B cell (primary cell): ENCODE measurements around the gene LTA4H. TPM values are rescaled to one million over a fixed set of nuclear protein-coding genes. Genes with fewer than 3 reads are reported as not detected.

Source experiments
- ATAC-seq: fragments of 200-7000 bp; cut with Tn5 transposase; one replicate; pipeline ENCODE4 v1.10.0; 2021; ENCODE audit warnings: low read depth, mild to moderate bottlenecking, moderate number of reproducible peaks, moderate library complexity
- CTCF ChIA-PET: fragments of 350-600 bp; sonication (Branson Sonifier 250); formaldehyde crosslinking; loops from one replicate; lab custom pipeline; 2021; ENCODE audit warnings: antibody characterized with exemption, inconsistent platforms; lab: Charles Lee
- POLR2A ChIA-PET: fragments of 350-600 bp; sonication (Branson Sonifier 250); formaldehyde crosslinking; loops from one replicate; lab custom pipeline; 2021; ENCODE audit warnings: antibody characterized with exemption; lab: Charles Lee
- DNase-seq: peaks from one replicate; pipeline ENCODE4 v3.0.0; 2013
- H2AFZ ChIP-seq: 2 replicates; pipeline ENCODE4 v1.6.1; 2012; ENCODE audit warnings: mild to moderate bottlenecking, low read depth, low read length; ENCODE audit not compliant: insufficient read depth, poor library complexity, severe bottlenecking
- H3K27ac ChIP-seq, 2 donors: 1 replicate in 1 of 2; 2 replicates in 1 of 2; pipeline ENCODE4 v1.5.1; 2012 to 2013; ENCODE audit warnings: low read length in 2 of 2, mild to moderate bottlenecking in 2 of 2, moderate library complexity in 1 of 2
- H3K27me3 ChIP-seq, 4 experiments: fragments of 200-600 bp in 1 of 4; sonication (generic) in 1 of 4; replicated peaks in 1 of 4; 1 replicate in 2 of 4; 2 replicates in 2 of 4; pipeline versions ENCODE4 v1.6.1 to v1.7.0; 2013 to 2016; ENCODE audit warnings: low read length in 3 of 4, mild to moderate bottlenecking in 2 of 4, mixed read lengths in 1 of 4, moderate library complexity in 1 of 4; ENCODE audit not compliant: insufficient read depth in 4 of 4, control insufficient read depth in 3 of 4; ENCODE audit errors: control extremely low read depth in 1 of 4
- H3K36me3 ChIP-seq, 2 experiments: replicated peaks in 1 of 2; 1 replicate in 1 of 2; 2 replicates in 1 of 2; pipeline versions ENCODE4 v1.6.1 to v1.7.1; 2013; ENCODE audit warnings: low read length in 1 of 2; ENCODE audit not compliant: insufficient read depth in 2 of 2, control insufficient read depth in 1 of 2; ENCODE audit errors: control extremely low read depth in 1 of 2, extremely low read depth in 1 of 2
- H3K4me1 ChIP-seq, 2 donors: fragments of 200-600 bp in 1 of 2; sonication (generic) in 1 of 2; 1 replicate in 1 of 2; 2 replicates in 1 of 2; pipeline versions ENCODE4 v1.5.1 to v1.6.1; 2013 to 2017; ENCODE audit warnings: low read length in 2 of 2; ENCODE audit not compliant: control insufficient read depth in 2 of 2, insufficient read depth in 2 of 2
- H3K4me2 ChIP-seq: replicated peaks from 2 replicates; pipeline ENCODE3; 2012; ENCODE audit warnings: mild to moderate bottlenecking, low read depth, low read length; ENCODE audit not compliant: poor library complexity, severe bottlenecking
- H3K4me3 ChIP-seq, 5 experiments: fragments of 200-600 bp in 1 of 5; sonication (generic) in 1 of 5; 1 replicate in 3 of 5; 2 replicates in 2 of 5; pipeline versions ENCODE4 v1.5.1 to v1.7.0; 2011 to 2016; ENCODE audit warnings: low read length in 4 of 5, mild to moderate bottlenecking in 4 of 5, low read depth in 2 of 5, control low read depth in 1 of 5, moderate library complexity in 1 of 5; ENCODE audit not compliant: insufficient read depth in 1 of 5; ENCODE audit errors: control extremely low read depth in 1 of 5, extremely low read depth in 1 of 5
- H3K79me2 ChIP-seq: fragments of 200-600 bp; sonication (generic); one replicate; pipeline ENCODE4 v1.6.0; 2016; ENCODE audit warnings: low read length; ENCODE audit not compliant: control insufficient read depth, insufficient read depth
- H3K9ac ChIP-seq: fragments of 200-600 bp; sonication (generic); 2 replicates; pipeline ENCODE4 v1.6.1; 2017; ENCODE audit warnings: mild to moderate bottlenecking, low read length, moderate library complexity
- H3K9me3 ChIP-seq, 3 donors: one replicate each; pipeline versions ENCODE4 v1.6.1 to v1.7.1; 2013; ENCODE audit warnings: low read length in 2 of 3; ENCODE audit not compliant: control insufficient read depth in 2 of 3, insufficient read depth in 1 of 3; ENCODE audit errors: control extremely low read depth in 1 of 3
- H4K20me1 ChIP-seq: 2 replicates; pipeline ENCODE4 v1.6.0; 2012; ENCODE audit warnings: mild to moderate bottlenecking, low read length; ENCODE audit not compliant: insufficient read depth, control insufficient read depth, poor library complexity, severe bottlenecking
- H3K27ac Mint-ChIP-seq: one replicate; pipeline ENCODE4 v1.8.0; 2021; ENCODE audit warnings: mixed read lengths
- H3K27me3 Mint-ChIP-seq: one replicate; pipeline ENCODE4 v1.8.0; 2021; ENCODE audit warnings: mixed read lengths
- H3K4me1 Mint-ChIP-seq: one replicate; pipeline ENCODE4 v1.8.0; 2021; ENCODE audit warnings: mixed read lengths
- H3K4me3 Mint-ChIP-seq: one replicate; pipeline ENCODE4 v1.8.0; 2021; ENCODE audit warnings: mixed read lengths
- H3K9me3 Mint-ChIP-seq: one replicate; pipeline ENCODE4 v1.8.0; 2022; ENCODE audit warnings: mixed read lengths; ENCODE audit not compliant: insufficient read depth
- EZH2 ChIP-seq: IDR thresholded peaks from 2 replicates; pipeline ENCODE4 v1.6.1; 2012; ENCODE audit warnings: borderline replicate concordance, low read depth, mild to moderate bottlenecking, moderate library complexity, low read length; ENCODE audit not compliant: insufficient read depth, poor library complexity, severe bottlenecking
- WGBS: methylation state at CpG from one replicate; pipeline ENCODE4 v1.1.5; 2013; ENCODE audit warnings: missing lambda C conversion rate; ENCODE audit not compliant: insufficient coverage; 5-methylcytosine and 5-hydroxymethylcytosine counted together
- intact Hi-C: fragments of 100-400 bp; cut with micrococcal nuclease; formaldehyde crosslinking; loops from one replicate; pipeline ENCODE4 v1.10.0; 2022
- polyA plus RNA-seq: library from polyadenylated mRNA; depleted of rRNA; stranded (reverse); fragments of >200 nt; gene quantifications from 2 replicates; pipeline ENCODE4 v1.2.3, GENCODE V29; 2012
- total RNA-seq, 2 donors: library from RNA; stranded (reverse); fragments of 120-200 nt in 1 of 2; gene quantifications; 1 replicate in 1 of 2; 2 replicates in 1 of 2; pipeline versions ENCODE4 v1.2.3 to v1.2.4, GENCODE V29; 2013 to 2022
- TF ChIP-seq, protein P1 (sequence below): fragments of 200-600 bp; IDR thresholded peaks from one replicate; pipeline ENCODE4 v1.8.0; 2022; ENCODE audit warnings: antibody characterized with exemption, mild to moderate bottlenecking

Gene LTA4H
- total and polyA plus RNA-seq, 2 donors (not counting 1 experiment from before 2014, with no cell fraction given), result 153 to 167 TPM

DNA sequence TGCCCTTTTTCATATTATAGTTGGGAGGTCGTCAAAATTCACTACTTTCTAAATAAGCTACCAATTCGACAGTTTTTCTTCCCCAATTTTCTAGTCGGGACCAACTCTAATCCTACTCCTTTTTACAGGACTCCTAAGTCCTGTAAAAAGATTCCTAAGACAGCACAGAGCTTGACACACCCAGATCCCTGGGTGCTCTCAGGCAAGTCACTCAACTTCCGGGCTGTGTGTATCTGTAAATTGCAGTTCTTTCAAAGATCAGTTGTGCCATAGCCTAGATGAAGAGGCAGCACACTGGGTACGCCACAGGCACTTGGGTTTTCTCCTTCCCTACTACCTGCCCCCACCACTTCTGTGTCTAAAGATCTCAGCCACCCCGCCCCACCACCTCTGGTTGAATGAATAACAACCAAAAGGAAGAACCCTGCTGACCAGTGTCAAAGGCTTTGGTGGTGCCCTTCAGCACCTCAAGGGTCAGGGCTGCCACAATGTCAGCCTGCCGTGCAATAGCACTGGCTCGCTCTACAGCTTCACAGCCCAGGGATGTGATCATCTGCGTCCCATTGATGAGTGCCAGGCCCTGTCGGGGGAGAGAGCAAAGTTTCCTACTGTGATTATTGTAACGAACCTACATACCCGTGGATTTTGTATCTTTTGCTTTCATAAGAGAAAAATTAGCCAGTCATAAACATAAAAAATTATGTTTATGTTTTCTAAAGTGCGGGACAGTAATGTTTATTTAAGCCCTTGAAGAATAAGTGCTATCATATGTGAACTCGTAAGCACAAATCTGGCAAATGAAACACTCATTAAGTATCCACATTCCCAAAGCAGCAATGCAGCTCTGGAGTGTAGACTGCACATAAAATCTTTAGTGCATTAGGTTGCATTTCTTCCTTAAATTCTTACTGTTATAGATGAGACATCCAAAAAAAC is 48.5 kb downstream of the LTA4H start:
- no peak for DNase-seq
- no peaks in the 10 kb centered on the region for H3K36me3 ChIP-seq
- H3K4me1 ChIP-seq, result no peaks in the 10 kb centered on the region
- H3K4me3 ChIP-seq, result no peak overlapping the region
- H2AFZ ChIP-seq, result no peak overlapping the region
- ChIA-PET POLR2A (no interaction called here), CTCF (interaction anchor here (0.6 to 0.7 kb wide), 2 partner anchors 12 to 534 kb away, joined by 3 read pairs; no protein-coding TSS in a partner anchor)
- intact Hi-C loops, result no loop called here
- no peaks in the 10 kb centered on the region for H3K79me2 ChIP-seq
- Mint-ChIP-seq H3K4me3 (no peak overlapping the region), H3K27me3 (no peaks in the 10 kb centered on the region), H3K4me1 (no peaks in the 10 kb centered on the region), H3K9me3 (no peaks in the 10 kb centered on the region), H3K27ac (no peak overlapping the region)
- no peak for ATAC-seq
- 92% methylated on average over 7 of the region's 14 CpGs for WGBS
- no peak overlapping the region for H3K4me2 ChIP-seq
- TF ChIP-seq, protein P1, sequence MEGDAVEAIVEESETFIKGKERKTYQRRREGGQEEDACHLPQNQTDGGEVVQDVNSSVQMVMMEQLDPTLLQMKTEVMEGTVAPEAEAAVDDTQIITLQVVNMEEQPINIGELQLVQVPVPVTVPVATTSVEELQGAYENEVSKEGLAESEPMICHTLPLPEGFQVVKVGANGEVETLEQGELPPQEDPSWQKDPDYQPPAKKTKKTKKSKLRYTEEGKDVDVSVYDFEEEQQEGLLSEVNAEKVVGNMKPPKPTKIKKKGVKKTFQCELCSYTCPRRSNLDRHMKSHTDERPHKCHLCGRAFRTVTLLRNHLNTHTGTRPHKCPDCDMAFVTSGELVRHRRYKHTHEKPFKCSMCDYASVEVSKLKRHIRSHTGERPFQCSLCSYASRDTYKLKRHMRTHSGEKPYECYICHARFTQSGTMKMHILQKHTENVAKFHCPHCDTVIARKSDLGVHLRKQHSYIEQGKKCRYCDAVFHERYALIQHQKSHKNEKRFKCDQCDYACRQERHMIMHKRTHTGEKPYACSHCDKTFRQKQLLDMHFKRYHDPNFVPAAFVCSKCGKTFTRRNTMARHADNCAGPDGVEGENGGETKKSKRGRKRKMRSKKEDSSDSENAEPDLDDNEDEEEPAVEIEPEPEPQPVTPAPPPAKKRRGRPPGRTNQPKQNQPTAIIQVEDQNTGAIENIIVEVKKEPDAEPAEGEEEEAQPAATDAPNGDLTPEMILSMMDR, result no peak
- TF ChIP-seq EZH2, result no peak
- no peaks in the 10 kb centered on the region for H3K9me3 ChIP-seq
- H3K9ac ChIP-seq, result no peak overlapping the region
- H3K27ac ChIP-seq, result no peak overlapping the region
- no peaks in the 10 kb centered on the region for H4K20me1 ChIP-seq
- H3K27me3 ChIP-seq, result no peaks in the 10 kb centered on the region

DNA sequence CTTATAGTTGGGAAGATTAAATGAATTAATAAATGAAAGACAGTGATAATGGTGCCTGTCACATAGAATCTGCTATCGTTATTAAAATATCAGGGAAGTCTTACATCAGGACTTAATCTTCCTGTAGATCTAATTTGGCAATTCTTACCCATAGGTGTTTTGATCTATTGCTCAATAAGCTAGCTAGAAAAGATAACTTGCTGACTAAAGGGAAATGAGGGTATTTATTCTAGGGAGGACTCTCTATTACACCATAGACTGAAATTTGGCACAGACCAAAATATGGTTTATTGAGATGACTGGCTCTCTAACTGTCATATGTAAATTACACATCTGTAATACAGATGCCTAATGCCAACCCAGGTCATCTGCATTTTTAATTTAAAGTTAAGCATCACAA is 50.7 kb downstream of the LTA4H start:
- Mint-ChIP-seq H3K4me3 (no peak overlapping the region), H3K27me3 (no peaks in the 10 kb centered on the region), H3K4me1 (no peaks in the 10 kb centered on the region), H3K27ac (no peak overlapping the region), H3K9me3 (no peaks in the 10 kb centered on the region)
- H3K36me3 ChIP-seq, result no peaks in the 10 kb centered on the region
- no CpG with 5 or more reads among the region's 1 CpG for whole genome bisulfite sequencing
- POLR2A ChIA-PET, result no interaction called here
- H3K4me2 ChIP-seq, result no peak overlapping the region
- CTCF ChIA-PET, result no interaction called here
- H3K4me3 ChIP-seq, result no peak overlapping the region
- no peak overlapping the region for H3K27ac ChIP-seq
- no peaks in the 10 kb centered on the region for H3K27me3 ChIP-seq
- no peaks in the 10 kb centered on the region for H3K9me3 ChIP-seq
- DNase-seq (no peak), ATAC-seq (no peak)
- intact Hi-C loops, result no loop called here
- TF ChIP-seq EZH2, result no peak
- TF ChIP-seq, protein P1, result no peak
- H3K79me2 ChIP-seq, result no peaks in the 10 kb centered on the region
- H3K4me1 ChIP-seq, result no peaks in the 10 kb centered on the region
- H3K9ac ChIP-seq, result no peak overlapping the region
- no peaks in the 10 kb centered on the region for H4K20me1 ChIP-seq
- no peak overlapping the region for H2AFZ ChIP-seq
